Body of pancreas (tissue), 4 donors: Measurements from ENCODE around the gene DUSP11. TPM values are rescaled to one million over a fixed set of nuclear protein-coding genes. Genes with fewer than 3 reads are reported as not detected.
A peak's percentile ranks its signal among the peaks of the same experiment; 100 is the strongest.
"Not testable (repeated sequence)": the region's sequence is repeated elsewhere in the genome, so short reads cannot be mapped to it uniquely, and the experiment has no call there.

Source experiments
- ATAC-seq: fragments of 150-250 bp; one replicate; pipeline ENCODE4 v1.9.1; 2016
- DNase-seq, 4 donors: peaks; one replicate each; pipeline ENCODE4 v3.0.0-alpha.2; 2019
- H3K27ac ChIP-seq, 4 donors: fragments of 200-600 bp; sonication (generic); 1 replicate in 3 of 4; 2 replicates in 1 of 4; pipeline versions ENCODE4 v1.5.1 to v1.6.1; 2016 to 2019; ENCODE audit warnings: mild to moderate bottlenecking in 1 of 4, mixed read lengths in 1 of 4, moderate library complexity in 1 of 4
- H3K27me3 ChIP-seq, 2 donors: fragments of 200-600 bp; sonication (generic); one replicate each; pipeline ENCODE4 v1.6.0; 2016; ENCODE audit warnings: mild to moderate bottlenecking in 1 of 2
- H3K36me3 ChIP-seq, 2 donors: fragments of 200-600 bp; sonication (generic); replicated peaks in 1 of 2; 2 replicates each; pipeline ENCODE4 v1.5.1; 2016; ENCODE audit warnings: low read depth in 2 of 2; ENCODE audit not compliant: insufficient read depth in 1 of 2
- H3K4me1 ChIP-seq: fragments of 200-600 bp; sonication (generic); one replicate; pipeline ENCODE4 v1.6.0; 2016
- H3K4me3 ChIP-seq, 2 donors: fragments of 200-600 bp; sonication (generic); 1 replicate in 1 of 2; 2 replicates in 1 of 2; pipeline ENCODE4 v1.5.1; 2016 to 2019
- H3K9me3 ChIP-seq, 3 donors: fragments of 200-600 bp; sonication (generic); 1 replicate in 2 of 3; 2 replicates in 1 of 3; pipeline ENCODE4 v1.5.1; 2016
- POLR2A ChIP-seq, 3 donors: fragments of 450-650 bp; IDR thresholded peaks; one replicate each; pipeline ENCODE4 v1.6.1; 2016; ENCODE audit warnings: antibody characterized with exemption in 3 of 3, mild to moderate bottlenecking in 2 of 3
- WGBS, 2 donors: methylation state at CpG; one replicate each; pipeline ENCODE4 v1.1.5; 2017; 5-methylcytosine and 5-hydroxymethylcytosine counted together
- intact Hi-C: fragments of 100-400 bp; cut with DNase I; formaldehyde crosslinking; loops from one replicate; pipeline ENCODE4 v1.15.1; 2023
- total RNA-seq, 2 donors: library from RNA; depleted of rRNA; stranded (reverse); fragments of >200 nt; gene quantifications; one replicate each; pipeline ENCODE4 v1.1.0, GENCODE V29; 2016
- TF ChIP-seq, protein P1 (sequence below), 7 experiments: fragments of 450-650 bp in 4 of 7; fragments of 200-600 bp in 3 of 7; sonication (generic) in 3 of 7; IDR thresholded peaks; one replicate each; pipeline ENCODE4 v1.5.1; 2016 to 2019; ENCODE audit warnings: antibody characterized with exemption in 7 of 7

DUSP11 gene
- total RNA-seq, 2 donors from 2014 or later, result 10.9 to 13.7 TPM

DNA sequence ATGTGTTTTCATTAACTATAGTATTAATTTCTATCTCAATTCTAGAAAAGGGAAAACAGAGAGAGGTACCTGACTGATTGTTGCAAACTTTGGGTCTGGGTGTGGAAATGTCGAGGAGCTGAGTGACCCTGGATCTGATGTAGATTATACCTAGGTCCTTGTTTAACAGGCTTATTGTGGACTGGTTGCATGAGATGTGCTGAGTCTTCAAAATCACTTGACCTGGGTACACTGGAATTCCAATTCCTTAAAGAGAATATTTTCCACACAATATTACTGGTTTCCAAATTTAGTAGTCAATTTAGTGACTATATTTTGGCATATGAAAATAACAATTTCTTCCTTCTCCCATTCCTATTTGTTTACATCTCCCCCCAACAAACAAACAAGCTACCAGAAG, 13.6 kb downstream of the DUSP11 start:
- no peak for ATAC-seq
- no peaks in the 10 kb centered on the region for H3K4me1 ChIP-seq
- no peak overlapping the region for H3K27ac ChIP-seq
- intact Hi-C loops, result no loop called here
- H3K9me3 ChIP-seq, result no peaks in the 10 kb centered on the region
- TF ChIP-seq, protein P1, sequence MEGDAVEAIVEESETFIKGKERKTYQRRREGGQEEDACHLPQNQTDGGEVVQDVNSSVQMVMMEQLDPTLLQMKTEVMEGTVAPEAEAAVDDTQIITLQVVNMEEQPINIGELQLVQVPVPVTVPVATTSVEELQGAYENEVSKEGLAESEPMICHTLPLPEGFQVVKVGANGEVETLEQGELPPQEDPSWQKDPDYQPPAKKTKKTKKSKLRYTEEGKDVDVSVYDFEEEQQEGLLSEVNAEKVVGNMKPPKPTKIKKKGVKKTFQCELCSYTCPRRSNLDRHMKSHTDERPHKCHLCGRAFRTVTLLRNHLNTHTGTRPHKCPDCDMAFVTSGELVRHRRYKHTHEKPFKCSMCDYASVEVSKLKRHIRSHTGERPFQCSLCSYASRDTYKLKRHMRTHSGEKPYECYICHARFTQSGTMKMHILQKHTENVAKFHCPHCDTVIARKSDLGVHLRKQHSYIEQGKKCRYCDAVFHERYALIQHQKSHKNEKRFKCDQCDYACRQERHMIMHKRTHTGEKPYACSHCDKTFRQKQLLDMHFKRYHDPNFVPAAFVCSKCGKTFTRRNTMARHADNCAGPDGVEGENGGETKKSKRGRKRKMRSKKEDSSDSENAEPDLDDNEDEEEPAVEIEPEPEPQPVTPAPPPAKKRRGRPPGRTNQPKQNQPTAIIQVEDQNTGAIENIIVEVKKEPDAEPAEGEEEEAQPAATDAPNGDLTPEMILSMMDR (IDR thresholded peaks at IDR 0.05), result no peak
- TF ChIP-seq POLR2A (IDR thresholded peaks at IDR 0.05), result no peak
- 89 to 90% methylated on average over 1 of the region's 1 CpG for WGBS, 2 donors
- H3K27me3 ChIP-seq, result no peaks in the 10 kb centered on the region
- H3K36me3 ChIP-seq, result peaks cover 0 to 33% of the 10 kb centered on the region in 2 donors
- DNase-seq, result no peak
- no peak overlapping the region for H3K4me3 ChIP-seq

DNA sequence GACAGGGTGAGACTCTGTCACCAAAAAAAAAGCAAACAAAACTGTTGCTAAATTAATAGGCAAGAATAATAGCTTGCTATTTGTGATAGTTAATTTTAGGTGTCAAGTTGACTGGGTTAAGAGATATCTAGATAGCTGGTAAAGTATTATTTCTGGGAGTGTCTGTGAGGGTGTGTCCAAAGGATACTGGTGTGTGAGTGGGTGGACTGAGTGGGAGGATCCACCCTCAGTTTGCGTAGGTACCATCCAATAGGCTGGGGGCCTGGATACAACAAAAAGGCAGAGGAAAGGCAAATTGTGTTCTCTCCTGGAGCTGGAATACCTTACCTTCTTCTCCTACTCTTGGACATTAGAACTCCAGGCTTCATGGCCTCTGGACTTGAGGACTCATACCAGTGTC, 15.0 kb downstream of the DUSP11 start:
- Histone ChIP-seq H3K4me3 (no peak overlapping the region), H3K36me3 (peaks cover 0 to 38% of the 10 kb centered on the region in 2 donors), H3K27me3 (no peaks in the 10 kb centered on the region), H3K4me1 (no peaks in the 10 kb centered on the region), H3K9me3 (no peaks in the 10 kb centered on the region), H3K27ac (no peak overlapping the region)
- DNase-seq, result no peak
- TF ChIP-seq, protein P1 (IDR thresholded peaks at IDR 0.05), result no peak
- no peak for TF ChIP-seq POLR2A (IDR thresholded peaks at IDR 0.05)
- no peak for ATAC-seq
- 91 to 94% methylated on average over 1 of the region's 1 CpG for WGBS, 2 donors
- intact Hi-C loops, result no loop called here

DNA sequence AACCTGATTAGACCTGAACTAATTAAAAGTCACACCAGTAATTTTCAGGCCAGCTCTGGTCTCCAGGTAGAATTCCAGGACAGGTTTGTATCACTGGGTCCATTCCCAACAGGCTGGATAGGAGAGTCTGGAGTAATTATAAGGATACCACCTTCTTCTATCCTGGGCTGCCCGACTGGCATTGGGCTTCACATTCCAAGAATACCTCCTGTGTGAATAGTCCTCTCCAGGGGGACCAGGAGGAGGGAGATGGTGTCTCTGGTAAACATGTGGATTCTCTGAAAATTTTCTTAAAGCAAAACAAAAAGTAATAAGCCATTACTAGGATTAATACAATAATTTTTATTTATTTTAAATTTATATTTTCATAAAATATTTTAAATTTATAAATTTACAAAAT, 17.3 kb downstream of the DUSP11 start:
- no peak for TF ChIP-seq POLR2A (IDR thresholded peaks at IDR 0.05)
- TF ChIP-seq, protein P1 (IDR thresholded peaks at IDR 0.05), result no peak
- Histone ChIP-seq H3K27me3 (no peaks in the 10 kb centered on the region), H3K9me3 (no peaks in the 10 kb centered on the region), H3K4me3 (no peak overlapping the region), H3K4me1 (no peaks in the 10 kb centered on the region), H3K27ac (no peak overlapping the region), H3K36me3 (peaks cover 0 to 29% of the 10 kb centered on the region in 2 donors)
- ATAC-seq (no peak), DNase-seq (no peak)
- WGBS, 2 donors, result 85 to 93% methylated on average over 1 of the region's 1 CpG
- intact Hi-C loops, result no loop called here

DNA sequence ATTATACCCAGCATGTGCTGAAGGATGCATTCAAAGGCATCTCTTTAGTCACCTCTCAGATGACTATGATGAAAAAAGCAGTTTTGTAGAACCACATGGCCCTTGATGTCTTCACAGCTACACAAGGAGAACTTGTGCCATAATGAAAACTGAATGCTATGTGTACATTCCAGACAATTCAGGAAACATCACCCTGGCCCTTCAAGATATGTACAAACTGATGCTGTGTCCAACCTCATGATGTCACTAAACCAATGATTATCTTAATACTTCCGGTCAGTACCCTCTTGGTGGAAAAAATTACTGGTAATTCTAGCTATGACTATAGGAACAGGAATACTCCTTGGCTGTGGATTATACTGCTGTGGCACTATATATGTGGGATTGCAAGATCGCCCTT, 20.0 kb downstream of the DUSP11 start:
- intact Hi-C loops, result no loop called here
- Histone ChIP-seq H3K9me3 (no peaks in the 10 kb centered on the region), H3K27me3 (no peaks in the 10 kb centered on the region), H3K36me3 (peaks cover 0 to 22% of the 10 kb centered on the region in 2 donors), H3K27ac (no peak overlapping the region), H3K4me1 (no peaks in the 10 kb centered on the region), H3K4me3 (no peak overlapping the region)
- WGBS, 2 donors, result 100% methylated on average over 2 of the region's 2 CpGs
- TF ChIP-seq POLR2A (IDR thresholded peaks at IDR 0.05), result no peak
- TF ChIP-seq, protein P1 (IDR thresholded peaks at IDR 0.05), result no peak
- DNase-seq (no peak), ATAC-seq (no peak)

DNA sequence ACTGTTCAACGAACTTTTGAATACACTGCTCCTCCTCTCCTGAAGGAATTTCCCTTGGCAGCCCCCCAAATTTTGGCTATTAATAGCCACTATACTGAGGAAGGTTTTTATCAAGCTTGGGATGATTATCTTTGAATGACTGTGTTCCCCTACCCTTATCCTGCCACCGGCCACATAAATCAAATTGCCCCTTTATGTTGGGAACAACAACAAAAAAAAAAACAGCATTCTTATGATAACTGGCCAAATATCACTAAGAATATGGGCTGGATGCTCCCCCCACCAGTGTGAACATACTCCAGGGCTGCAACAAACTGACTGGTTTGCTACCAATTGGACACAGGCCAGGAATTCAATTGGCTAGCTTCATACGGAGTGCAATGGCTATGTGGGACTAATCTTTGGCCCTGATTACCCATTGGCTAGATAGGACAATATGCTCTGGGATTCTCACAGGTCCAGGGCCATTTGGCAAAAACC, 20.6 kb downstream of the DUSP11 start:
- peak in 2 of 4 donors; percentile 10 to 18 for DNase-seq
- TF ChIP-seq POLR2A (IDR thresholded peaks at IDR 0.05), result no peak
- TF ChIP-seq, protein P1 (IDR thresholded peaks at IDR 0.05), result no peak
- intact Hi-C loops, result no loop called here
- Histone ChIP-seq H3K4me1 (no peaks in the 10 kb centered on the region), H3K9me3 (no peaks in the 10 kb centered on the region), H3K36me3 (peaks cover 0 to 17% of the 10 kb centered on the region in 2 donors), H3K4me3 (no peak overlapping the region), H3K27me3 (no peaks in the 10 kb centered on the region), H3K27ac (no peak overlapping the region)
- ATAC-seq, result no peak
- 2 to 10% methylated on average over 3 of the region's 3 CpGs for WGBS, 2 donors

DNA sequence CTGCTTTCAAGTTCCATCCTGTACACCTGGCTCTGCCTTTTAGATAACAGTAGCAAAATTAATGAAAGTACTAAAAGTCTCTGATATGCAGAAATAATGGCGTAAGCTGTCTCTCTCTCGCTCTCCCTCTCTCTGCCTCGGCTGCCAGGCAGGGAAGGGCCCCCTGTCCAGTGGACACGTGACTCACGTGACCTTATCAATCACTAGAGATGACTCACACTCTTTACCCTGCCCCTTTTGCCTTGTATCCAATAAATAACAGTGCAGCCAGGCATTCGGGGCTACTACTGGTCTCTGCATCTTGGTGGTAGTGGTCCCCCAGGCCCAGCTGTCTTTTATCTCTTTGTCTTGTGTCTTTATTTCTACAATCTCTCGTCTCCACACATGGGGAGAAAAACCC, 25.6 kb downstream of the DUSP11 start:
- H3K9me3 ChIP-seq, H3K4me3 ChIP-seq, H3K27me3 ChIP-seq, intact Hi-C loops, DNase-seq, H3K27ac ChIP-seq, H3K4me1 ChIP-seq, H3K36me3 ChIP-seq, ATAC-seq: not testable (repeated sequence)
- 89 to 90% methylated on average over 7 of the region's 7 CpGs for WGBS, 2 donors
